Measurements from ENCODE around the gene KRTAP1-3.
"Not testable (repeated sequence)": the region's sequence is repeated elsewhere in the genome, so short reads cannot be mapped to it uniquely, and the experiment has no call there.

The KRTAP1-3 gene

DNA sequence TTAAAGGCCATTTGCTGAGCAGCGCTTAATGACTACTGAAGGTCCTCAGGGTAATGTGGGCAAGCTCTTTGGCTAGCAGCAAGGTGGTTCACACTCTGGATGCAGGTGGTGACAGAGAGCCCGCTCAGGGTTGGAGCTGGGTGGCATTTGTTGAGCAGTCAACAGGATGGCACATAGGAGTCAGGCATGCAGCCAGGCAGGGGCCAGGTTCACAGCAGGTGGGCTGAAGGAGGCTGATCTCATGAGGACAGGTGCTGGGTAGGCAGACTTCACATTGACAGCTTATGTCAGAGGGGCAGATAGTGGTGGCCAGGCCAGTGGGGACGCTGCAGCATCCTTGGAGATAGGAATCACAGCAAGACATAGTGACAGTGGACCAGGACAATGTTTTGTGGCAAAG is 30.3 kb downstream of the KRTAP1-3 start:
- Histone ChIP-seq H4K20me1 (ENCODE audit: insufficient read depth, low read length) (no peaks in the 10 kb centered on the region), H3K27me3 (ENCODE audit: low read depth, low read length) (peaks cover 27% of the 10 kb centered on the region), H3K9ac (ENCODE audit: low read length) (no peak overlapping the region), H3K4me3 (ENCODE audit: low read length) (no peak overlapping the region), H3K4me1 (ENCODE audit: low read length) (no peaks in the 10 kb centered on the region), H3K79me2 (ENCODE audit: low read length) (no peaks in the 10 kb centered on the region), H3K27ac (ENCODE audit: low read length) (no peak overlapping the region), H3K4me2 (ENCODE audit: low read length) (no peak overlapping the region), H2AFZ (ENCODE audit: low read depth, low read length) (no peak overlapping the region), H3K9me3 (ENCODE audit: insufficient read depth, low read length) (no peaks in the 10 kb centered on the region), H3K36me3 (replicated peaks; ENCODE audit: low read depth, low read length) (no peaks in the 10 kb centered on the region)
- TF ChIP-seq CTCF (IDR thresholded peaks at IDR 0.05; ENCODE audit: low read depth, low read length), result no peak

DNA sequence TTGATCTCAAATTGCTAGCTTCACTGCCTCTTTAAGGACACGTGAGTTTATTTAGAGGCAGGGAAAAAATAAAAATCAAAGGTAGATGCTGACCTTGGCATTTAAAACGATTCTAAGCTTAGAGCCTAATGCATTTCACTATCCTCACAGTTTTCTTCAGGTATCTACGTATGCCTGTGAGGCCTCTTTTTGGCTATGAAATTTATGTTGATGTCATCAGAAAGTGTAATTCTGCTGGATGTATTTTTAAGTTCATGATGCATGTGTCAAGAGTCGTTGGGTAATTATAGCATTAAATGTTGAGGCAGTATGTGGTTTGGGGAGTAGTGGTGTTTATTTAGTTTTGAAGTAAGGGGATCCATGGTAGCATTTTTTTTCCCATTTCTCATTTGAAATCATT is 30.7 kb downstream of the KRTAP1-3 start:
- H3K27ac ChIP-seq (ENCODE audit: low read length), result no peak overlapping the region
- H3K79me2 ChIP-seq (ENCODE audit: low read length), result no peaks in the 10 kb centered on the region
- no peaks in the 10 kb centered on the region for H3K4me1 ChIP-seq (ENCODE audit: low read length)
- H2AFZ ChIP-seq (ENCODE audit: low read depth, low read length), result no peak overlapping the region
- no peak overlapping the region for H3K9ac ChIP-seq (ENCODE audit: low read length)
- H4K20me1 ChIP-seq (ENCODE audit: insufficient read depth, low read length), result no peaks in the 10 kb centered on the region
- H3K27me3 ChIP-seq (ENCODE audit: low read depth, low read length), result peaks cover 29% of the 10 kb centered on the region
- no peak overlapping the region for H3K4me2 ChIP-seq (ENCODE audit: low read length)
- TF ChIP-seq CTCF (IDR thresholded peaks at IDR 0.05; ENCODE audit: low read depth, low read length) (no peak), EZH2phosphoT487 (IDR thresholded peaks at IDR 0.05; ENCODE audit: low read depth) (no peak)
- H3K36me3 ChIP-seq (replicated peaks; ENCODE audit: low read depth, low read length), result no peaks in the 10 kb centered on the region
- H3K4me3 ChIP-seq (ENCODE audit: low read length), result no peak overlapping the region
- no peaks in the 10 kb centered on the region for H3K9me3 ChIP-seq (ENCODE audit: insufficient read depth, low read length)

DNA sequence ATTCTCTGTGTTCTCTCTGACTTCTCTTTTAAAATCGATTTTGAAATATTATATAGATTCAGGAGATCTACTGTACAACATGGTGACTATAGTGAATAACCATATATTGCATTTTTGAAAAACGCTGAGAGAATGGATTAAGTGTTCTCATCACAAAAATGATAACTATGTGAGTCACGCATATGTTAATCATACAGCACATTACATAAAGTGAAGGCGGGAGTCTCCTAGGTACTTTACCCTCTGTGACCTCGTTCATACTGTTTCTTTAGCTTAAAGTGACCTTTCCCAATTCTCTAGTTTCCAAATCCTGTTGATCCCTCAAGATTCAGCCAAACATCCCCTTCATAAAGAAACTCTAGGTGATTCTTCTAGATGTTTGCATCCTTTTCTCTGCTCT is 31.9 kb downstream of the KRTAP1-3 start:
- Histone ChIP-seq H3K79me2 (ENCODE audit: low read length) (no peaks in the 10 kb centered on the region), H3K27ac (ENCODE audit: low read length) (no peak overlapping the region), H3K9ac (ENCODE audit: low read length) (no peak overlapping the region), H3K4me3 (ENCODE audit: low read length) (no peak overlapping the region), H4K20me1 (ENCODE audit: insufficient read depth, low read length) (no peaks in the 10 kb centered on the region), H3K27me3 (ENCODE audit: low read depth, low read length) (peaks cover 38% of the 10 kb centered on the region), H2AFZ (ENCODE audit: low read depth, low read length) (no peak overlapping the region), H3K4me1 (ENCODE audit: low read length) (no peaks in the 10 kb centered on the region), H3K36me3 (replicated peaks; ENCODE audit: low read depth, low read length) (no peaks in the 10 kb centered on the region), H3K4me2 (ENCODE audit: low read length) (no peak overlapping the region), H3K9me3 (ENCODE audit: insufficient read depth, low read length) (no peaks in the 10 kb centered on the region)
- TF ChIP-seq EZH2phosphoT487 (IDR thresholded peaks at IDR 0.05; ENCODE audit: low read depth) (no peak), CTCF (IDR thresholded peaks at IDR 0.05; ENCODE audit: low read depth, low read length) (no peak)

DNA sequence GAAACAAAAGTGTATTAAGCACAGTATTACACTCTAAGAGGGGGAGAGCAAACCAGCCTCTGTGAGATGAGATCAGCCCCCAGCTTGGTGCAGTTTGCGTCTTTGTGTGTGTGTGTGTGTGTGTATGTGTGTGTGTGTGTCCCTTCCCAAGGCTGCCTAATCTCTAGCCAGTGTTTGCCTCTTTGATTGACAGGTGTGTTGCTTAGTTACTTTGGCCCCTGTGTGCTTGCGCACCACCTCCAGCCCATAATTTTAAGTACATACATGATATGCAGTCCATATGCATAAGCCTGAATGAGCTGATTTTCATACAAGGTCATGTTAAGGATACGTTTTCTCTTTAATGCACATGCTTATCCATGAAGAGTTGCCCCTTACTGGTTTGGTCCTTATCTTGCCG is 32.9 kb downstream of the KRTAP1-3 start:
- no peak overlapping the region for H3K9ac ChIP-seq (ENCODE audit: low read length)
- TF ChIP-seq EZH2phosphoT487 (IDR thresholded peaks at IDR 0.05; ENCODE audit: low read depth) (no peak), CTCF (IDR thresholded peaks at IDR 0.05; ENCODE audit: low read depth, low read length) (no peak)
- H3K4me3 ChIP-seq (ENCODE audit: low read length), result no peak overlapping the region
- H3K9me3 ChIP-seq (ENCODE audit: insufficient read depth, low read length), result no peaks in the 10 kb centered on the region
- H2AFZ ChIP-seq (ENCODE audit: low read depth, low read length), result no peak overlapping the region
- H3K36me3 ChIP-seq (replicated peaks; ENCODE audit: low read depth, low read length), result no peaks in the 10 kb centered on the region
- peaks cover 48% of the 10 kb centered on the region for H3K27me3 ChIP-seq (ENCODE audit: low read depth, low read length)
- no peaks in the 10 kb centered on the region for H4K20me1 ChIP-seq (ENCODE audit: insufficient read depth, low read length)
- H3K4me2 ChIP-seq (ENCODE audit: low read length), result no peak overlapping the region
- H3K79me2 ChIP-seq (ENCODE audit: low read length), result no peaks in the 10 kb centered on the region
- H3K4me1 ChIP-seq (ENCODE audit: low read length), result no peaks in the 10 kb centered on the region
- no peak overlapping the region for H3K27ac ChIP-seq (ENCODE audit: low read length)

GRCh38 chr17:40999563-40999962 is 35.1 kb downstream of the KRTAP1-3 start, which contains the start of gene KRTAP3-2:
KRTAP3-2 (minus strand) TSS chr17:40999906; CDS start chr17:40999853, 53 bp downstream.
- H3K36me3 ChIP-seq (replicated peaks; ENCODE audit: low read depth, low read length); H3K79me2 ChIP-seq (ENCODE audit: low read length); H3K9ac ChIP-seq (ENCODE audit: low read length); H3K9me3 ChIP-seq (ENCODE audit: insufficient read depth, low read length); H3K27ac ChIP-seq (ENCODE audit: low read length); H4K20me1 ChIP-seq (ENCODE audit: insufficient read depth, low read length); H3K4me2 ChIP-seq (ENCODE audit: low read length); H2AFZ ChIP-seq (ENCODE audit: low read depth, low read length); H3K4me3 ChIP-seq (ENCODE audit: low read length); H3K4me1 ChIP-seq (ENCODE audit: low read length): not testable (repeated sequence)
- H3K27me3 ChIP-seq (ENCODE audit: low read depth, low read length), result peaks cover 46% of the 10 kb centered on the region
